Measurements from ENCODE around the gene NAV1. TPM values are rescaled to one million over a fixed set of nuclear protein-coding genes. Genes with fewer than 3 reads are reported as not detected.
"Not testable (repeated sequence)": the region's sequence is repeated elsewhere in the genome, so short reads cannot be mapped to it uniquely, and the experiment has no call there.

The NAV1 gene
- polyA plus RNA-seq, 1 donor: 19.6 TPM

DNA sequence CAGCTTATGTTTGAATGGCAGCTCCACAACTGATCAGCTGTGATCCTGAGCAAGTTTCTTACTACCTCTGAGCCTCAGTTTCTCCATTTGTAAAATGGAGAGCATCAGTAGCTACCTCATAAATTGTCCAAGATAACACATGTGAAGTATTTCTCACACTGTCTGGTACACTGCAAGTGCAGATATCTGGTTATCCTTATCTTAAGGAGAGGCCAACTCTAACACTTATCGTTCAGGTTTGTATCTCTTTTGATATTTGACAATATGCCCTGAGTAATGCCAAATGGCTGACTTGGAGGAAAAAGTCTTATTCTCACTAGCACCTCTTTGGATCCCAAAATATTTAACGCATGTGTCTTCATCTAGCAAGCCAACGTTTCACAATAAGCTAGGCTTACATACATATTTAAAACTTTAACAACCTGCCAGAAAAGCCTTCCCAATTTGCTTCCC, 34.7 kb upstream of the NAV1 start:
- no peak for DNase-seq (ENCODE audit: low read depth)

DNA sequence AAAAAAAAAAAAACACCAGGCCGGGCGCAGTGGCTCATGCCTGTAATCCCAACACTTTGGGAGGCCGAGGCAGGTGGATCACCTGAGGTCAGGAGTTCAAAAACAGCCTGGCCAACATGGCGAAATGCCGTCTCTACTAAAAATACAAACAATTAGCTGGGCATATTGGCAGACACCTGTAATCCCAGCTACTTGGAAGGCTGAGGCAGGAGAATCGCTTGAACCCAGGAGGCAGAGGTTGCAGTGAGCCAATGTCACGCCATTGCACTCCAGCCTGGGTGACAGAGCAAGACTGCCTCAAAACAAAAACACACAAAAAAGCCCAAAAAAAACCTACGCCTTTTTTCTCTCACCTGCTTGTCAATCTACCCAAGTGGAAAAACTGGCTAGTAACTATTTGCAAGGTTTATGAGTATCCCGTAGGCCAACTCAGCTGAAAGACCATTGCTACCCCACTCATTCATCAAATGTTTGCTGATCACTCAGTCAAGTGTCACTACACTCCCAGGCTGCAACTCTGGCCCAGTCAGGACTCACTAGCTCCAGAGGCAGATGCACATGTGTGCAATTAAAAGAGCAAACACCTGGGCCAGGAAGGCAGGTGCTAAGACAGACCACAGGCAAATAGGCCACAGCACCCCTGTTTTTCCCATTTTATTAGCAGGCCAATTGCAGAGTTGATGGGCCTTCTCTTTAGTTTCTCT, 34.0 kb upstream of the NAV1 start:
- no peak for DNase-seq (ENCODE audit: low read depth)

DNA sequence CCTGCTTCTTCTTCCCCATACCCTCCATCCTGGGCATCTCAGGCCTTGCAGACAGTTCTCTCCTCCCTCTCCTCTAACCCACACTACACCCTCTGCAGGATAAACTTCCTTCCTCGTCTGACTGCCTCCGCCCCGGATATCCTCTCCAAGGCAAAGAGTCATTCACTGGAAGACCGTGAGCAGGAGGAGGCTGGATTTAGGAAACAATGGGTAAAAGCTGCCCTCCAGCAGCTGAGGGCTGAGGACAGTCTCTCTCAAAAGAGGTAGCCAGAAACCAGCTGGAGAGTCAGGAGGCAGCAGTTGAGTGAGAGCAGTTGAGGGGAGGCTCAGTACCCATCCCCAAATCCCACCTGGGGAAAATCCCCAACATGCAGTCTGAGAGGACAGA, 33.4 kb upstream of the NAV1 start:
- no peak for DNase-seq (ENCODE audit: low read depth)

DNA sequence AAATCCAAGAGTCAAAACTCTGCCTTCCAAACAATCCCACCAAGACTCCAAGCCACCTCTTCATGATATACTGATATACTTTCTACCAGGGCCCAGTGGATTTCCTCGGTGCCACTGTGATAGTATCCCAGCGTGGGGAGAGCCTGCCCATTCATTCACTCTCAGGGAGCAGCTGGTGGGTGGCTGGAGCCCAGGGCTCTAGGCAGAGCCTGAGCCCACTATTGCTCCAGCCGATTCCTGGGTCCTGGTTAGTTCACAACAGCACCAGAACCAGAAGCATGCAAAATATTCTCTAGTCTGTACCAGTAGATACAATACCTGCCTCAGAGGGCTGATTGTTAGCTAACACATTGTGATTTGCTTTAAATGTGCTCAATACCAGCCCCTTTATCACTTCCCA, 32.8 kb upstream of the NAV1 start:
- no peak for DNase-seq (ENCODE audit: low read depth)

DNA sequence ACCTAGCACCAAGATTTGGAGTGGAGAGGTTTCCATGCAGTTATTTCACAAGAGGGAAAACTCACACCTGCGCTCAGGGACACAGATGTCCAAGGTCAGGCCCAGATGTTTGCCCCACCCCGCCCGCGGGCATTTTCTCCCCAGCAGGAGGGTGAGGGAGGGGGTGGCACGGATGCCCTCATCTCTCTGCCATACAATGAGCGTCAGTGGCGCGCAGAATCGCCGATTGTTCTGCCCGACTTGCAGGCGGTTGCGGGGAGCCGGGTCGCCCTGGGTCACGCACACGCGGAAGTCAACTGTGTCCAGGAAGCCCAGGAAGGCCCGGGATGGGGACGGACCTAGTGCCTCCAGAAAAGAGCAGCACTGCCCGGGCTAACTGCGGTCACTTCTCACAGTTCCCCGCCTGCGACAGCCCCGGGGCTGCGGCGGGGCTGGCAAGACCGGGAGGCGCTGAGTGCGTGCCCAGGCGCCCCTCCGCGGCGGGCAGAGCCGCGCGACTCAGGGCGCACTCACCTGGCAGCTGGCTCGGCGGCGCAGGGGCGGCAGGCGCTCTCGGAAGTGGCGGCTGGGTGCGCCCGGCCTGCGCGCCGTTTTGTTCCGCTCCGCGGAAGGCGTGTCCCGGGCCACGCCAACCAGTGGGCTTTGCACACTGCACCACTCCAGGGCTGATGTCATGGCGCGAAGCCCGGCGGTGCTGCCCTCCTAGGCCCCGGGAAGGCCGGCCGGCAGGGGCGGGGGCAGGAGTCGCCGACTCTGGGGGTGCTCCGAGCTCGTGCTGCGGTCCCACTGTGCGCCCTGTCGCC, 32.2 kb upstream of the NAV1 start, which contains the start of gene CSRP1:
Gene CSRP1, minus strand, starts transcription at position 567 of the 803 bp plus-strand sequence. CDS start 10,820 bp downstream, outside the sequence.
- DNase-seq (ENCODE audit: low read depth): peak; percentile 39

DNA sequence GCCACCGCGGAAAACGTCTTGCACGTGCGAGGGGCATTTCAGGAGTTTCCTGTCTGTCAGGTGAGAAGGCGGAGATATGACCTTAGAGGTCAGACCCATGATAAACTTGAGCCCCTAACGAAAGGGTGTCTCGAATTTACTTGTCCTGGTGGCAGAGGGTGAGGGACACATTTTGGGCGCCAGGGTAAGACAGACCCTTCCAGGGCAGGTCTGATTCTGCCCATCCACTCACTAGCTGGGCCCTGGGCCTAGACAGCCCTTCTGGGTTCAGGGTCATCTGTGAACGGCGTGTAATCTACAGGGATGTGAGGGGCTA, 31.6 kb upstream of the NAV1 start:
- DNase-seq (ENCODE audit: low read depth): no peak

DNA sequence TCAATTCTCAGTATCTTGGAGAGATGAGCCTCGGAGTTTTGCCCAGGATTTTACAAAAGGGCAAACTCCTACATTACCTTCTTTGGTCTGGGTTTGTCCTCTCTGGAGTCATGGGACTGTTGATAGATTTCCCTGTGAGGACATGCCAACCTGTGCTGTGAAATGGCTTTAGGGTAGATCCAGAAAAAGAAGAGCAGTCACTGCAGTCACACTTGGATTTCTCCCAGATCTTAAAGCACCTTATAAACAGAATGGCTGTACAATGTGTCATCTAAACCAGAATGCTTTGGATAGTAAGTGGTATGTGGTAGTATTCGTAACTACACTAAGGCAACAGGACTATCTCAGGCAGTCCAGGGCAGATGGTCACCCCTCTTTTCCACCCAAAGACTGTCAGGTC, 30.1 kb upstream of the NAV1 start:
- no peak for DNase-seq (ENCODE audit: low read depth)

DNA sequence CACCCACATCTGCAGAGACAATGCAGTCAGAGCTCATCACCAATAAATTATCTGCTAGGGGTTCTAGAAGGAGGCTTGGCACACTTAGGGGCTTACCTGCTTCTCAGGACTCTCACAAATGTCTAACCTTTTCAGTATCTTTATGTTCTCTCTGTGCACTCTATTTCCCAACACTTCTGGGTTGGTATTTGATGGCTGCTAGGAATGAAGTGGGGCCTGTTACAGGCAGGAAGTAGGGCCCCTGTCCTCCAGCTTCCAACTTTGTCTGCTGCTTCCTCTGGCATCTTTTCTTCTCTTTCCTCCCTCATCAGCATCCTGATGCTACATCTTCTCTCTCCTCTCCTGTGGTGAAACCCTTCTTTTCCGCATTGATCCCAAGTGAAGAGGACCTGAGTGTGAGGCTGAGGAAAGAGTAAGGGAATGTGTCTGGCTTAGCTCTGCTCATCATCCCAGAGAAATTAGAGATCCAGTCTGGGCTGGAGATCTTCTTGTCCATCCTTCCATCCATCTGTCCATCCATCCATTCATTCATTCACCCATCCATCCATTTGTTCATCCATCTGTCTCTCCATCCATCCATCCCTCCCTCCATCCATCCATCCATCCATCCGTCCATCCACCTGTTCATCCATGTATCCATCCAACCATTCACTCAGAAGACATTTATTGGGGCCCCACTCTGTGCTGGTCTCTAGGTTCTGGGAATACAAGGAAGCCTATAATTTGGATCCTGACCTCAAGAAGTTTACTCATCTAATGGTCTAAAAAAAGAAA, 29.1 kb upstream of the NAV1 start:
- DNase-seq (ENCODE audit: low read depth): no peak

DNA sequence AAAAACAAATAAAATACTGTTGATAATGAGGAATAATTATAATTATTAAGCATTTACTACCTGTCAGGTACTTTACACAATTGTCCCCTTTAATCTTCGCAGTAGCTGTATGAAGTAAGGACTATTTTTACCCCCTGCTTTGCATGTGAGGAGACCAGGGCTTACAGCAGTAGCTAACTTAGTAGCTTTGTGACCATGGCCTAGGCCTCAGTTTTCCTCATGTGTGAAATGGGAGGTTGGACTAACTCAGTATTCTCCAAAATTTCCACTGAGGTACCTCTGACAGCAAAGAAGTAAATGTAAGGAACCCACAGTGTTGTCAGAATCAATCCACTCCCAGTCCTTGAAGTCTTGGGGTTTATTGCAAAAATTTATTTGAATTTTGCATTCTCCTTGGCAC, 28.2 kb upstream of the NAV1 start:
- no peak for DNase-seq (ENCODE audit: low read depth)

DNA sequence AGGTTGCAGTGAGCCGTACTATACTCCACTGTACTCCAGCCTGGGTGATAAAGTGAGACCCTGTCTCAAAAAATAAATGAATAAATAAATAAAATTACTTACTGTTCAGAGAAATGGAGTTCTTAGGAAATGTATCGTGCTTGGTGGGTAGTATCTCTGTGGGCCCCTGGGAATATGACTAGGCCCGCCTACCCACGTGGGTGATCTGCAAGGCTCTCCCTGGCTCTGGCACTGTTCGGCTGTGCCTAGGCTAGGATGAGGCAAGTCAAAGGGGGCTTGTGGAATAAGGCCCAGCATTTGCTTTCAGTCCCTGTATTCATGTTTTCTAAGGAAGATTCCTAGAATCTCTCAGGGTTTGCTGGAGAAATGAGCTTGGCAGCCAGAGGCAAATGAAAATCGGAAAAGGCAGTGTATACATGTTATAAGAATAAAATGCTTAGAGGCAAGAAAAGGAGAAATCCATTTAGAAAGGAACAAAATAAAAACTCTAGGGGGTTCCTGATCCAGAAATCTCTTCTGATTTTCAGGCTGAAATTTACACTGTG, 27.5 kb upstream of the NAV1 start:
- DNase-seq (ENCODE audit: low read depth): no peak

DNA sequence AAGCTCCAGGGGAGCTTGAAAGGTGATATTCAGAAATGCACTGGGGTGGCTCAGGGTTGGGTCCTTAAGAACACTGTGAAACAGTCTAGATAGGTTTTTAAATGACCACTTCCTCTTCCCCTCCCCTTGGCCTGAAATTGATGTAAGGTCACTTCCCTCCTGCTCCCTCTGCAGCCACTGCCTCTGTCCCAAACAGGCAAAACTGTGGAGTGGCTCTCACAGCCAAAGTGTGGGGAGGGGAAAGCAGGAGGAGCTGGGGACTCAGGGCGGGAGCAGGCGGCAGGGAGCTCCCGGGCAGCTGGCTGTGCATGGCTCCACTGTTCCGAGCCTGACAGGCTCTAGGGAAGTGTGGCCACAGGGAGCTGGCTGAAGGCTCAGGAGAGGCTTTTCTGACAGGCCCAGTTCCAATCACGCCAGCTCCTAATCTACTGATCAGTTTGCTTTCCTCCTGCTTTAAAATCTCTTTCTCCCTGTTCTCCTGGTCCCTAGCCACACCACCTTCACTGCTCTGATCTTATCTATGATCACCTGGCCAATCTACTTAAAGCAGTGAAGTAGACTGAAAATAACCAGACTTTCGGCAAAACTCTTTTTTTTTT, 26.9 kb upstream of the NAV1 start:
- no peak for DNase-seq (ENCODE audit: low read depth)

DNA sequence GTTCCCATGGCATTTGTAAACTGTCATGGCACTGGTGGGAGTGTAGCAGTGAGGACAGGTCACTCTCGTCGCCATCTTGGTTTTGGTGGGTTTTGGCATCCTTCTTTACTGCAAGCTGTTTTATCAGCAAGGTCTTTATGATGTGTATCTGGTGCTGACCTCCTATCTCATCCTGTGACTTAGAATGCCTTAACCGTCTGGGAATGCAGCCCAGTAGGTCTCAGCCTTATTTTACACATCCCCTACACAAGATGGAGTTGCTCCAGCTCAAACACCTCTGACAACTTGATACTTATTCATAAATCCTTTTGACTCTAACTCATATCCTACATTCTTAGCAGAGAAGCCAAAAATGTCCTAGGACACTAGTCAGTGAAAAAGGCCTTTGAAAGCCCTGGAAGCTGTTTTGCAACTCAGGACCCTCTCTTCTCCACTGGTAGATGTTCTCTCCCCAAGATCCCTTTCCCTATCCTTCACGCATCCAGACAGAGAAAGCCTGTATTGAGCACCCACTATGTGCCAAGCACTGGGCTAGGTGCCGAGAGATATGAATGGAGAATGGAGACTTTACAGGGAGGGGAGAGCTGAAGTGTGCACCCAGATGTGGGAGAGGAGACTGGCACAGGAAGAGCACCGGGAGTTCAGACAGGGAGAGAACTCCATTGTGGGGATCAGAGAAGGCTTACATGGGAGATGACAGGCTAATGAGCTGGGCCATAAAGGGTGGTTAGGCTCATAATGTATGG, 25.3 kb upstream of the NAV1 start:
- DNase-seq (ENCODE audit: low read depth): no peak

DNA sequence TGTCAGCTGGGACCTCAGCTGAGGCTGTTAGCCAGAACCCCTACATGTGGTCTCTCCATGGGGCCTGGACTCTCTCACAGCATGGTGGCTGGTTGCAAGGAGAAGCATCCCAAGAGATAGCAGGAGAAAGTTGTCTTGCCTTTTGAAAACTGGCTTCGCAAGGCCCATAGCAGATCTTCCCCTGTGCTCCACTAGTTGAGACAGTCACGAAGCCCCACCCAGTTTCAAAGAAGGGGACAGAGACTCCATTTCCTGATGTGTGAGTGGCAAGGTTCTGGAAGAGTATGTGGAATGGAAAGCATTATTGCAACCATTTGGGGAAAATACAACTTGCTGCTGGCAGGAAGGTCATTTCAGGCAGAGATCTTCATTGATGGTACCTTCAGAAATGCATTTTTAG, 24.5 kb upstream of the NAV1 start:
- no peak for DNase-seq (ENCODE audit: low read depth)

DNA sequence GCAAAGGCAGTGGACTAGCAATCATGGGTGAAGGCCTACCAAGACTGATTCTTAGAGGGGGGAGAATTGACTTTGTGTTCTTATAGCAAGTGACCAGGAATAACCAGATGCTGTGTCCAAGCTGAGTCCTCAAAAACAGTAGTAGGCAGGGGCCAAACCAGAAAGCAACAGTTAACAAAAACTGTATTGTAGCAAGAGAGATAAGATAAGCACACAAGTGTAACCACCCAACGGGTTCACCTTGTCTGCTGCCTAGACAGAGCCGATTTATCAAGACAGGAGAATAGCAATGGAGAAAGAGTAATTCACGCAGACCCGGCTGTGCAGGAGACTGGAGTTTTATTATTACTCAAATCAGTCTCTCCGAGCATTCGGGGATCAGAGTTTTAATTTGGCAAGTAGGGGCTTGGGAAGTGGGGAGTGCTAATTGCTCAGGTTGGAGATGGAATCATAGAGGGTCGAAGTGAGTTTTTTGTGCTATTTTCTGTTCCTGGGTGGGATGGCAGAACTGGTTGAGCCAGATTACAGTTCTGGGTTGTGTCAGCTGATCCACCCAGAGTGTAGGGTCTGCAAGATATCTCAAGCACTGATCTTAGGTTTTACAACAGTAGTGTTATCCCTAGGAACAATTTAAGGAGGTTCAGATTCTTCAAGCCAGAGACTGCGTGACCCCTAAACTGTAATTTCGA, 23.7 kb upstream of the NAV1 start:
- DNase-seq (ENCODE audit: low read depth): no peak

DNA sequence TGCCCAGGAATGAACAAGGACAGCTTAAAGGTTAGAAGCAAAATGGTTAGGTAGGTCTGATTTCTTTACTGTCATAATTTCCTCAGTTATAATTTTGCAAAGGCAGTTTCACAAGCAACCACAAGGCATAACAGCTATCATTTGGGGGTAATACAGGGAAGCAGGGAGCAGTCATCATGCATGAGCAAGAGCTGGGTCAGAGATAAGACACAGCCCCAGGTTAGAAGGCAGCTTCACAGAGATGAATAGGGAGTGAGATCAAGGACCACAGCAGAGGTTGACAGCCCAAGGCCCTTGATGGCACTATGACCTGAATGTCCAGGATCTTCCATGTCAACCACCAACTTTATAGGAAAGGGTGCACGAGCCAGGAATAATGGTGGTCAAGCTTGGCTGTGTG, 23.0 kb upstream of the NAV1 start:
- no peak for DNase-seq (ENCODE audit: low read depth)

DNA sequence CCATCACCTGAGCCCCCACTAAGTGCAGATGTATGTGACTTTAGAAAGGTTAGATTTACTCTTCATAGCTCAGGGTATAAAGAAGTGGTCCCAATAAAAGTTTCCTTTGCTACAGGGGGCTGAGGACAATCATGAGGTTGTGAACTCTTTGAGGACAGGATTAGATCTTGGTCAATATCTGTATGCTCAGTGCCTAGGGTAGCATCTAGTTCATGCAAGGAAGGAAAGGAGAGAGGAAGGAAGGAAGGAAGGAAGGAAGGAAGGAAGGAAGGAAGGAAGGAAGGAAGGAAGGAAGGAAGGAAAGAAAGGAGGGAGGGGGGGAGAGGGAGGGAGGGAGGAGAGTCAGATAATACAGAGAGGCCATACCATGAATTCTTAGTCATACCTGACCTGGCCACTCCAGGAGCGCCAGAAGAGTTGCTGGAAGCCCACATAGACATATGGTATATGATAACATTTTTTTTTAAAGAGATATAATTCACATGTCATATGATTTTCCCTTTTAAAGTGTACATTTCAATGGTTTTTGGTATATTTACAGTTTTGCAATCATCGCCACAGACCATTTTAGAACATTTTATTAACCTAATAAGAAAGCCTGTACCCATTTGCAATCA, 22.3 kb upstream of the NAV1 start:
- DNase-seq (ENCODE audit: low read depth): no peak

DNA sequence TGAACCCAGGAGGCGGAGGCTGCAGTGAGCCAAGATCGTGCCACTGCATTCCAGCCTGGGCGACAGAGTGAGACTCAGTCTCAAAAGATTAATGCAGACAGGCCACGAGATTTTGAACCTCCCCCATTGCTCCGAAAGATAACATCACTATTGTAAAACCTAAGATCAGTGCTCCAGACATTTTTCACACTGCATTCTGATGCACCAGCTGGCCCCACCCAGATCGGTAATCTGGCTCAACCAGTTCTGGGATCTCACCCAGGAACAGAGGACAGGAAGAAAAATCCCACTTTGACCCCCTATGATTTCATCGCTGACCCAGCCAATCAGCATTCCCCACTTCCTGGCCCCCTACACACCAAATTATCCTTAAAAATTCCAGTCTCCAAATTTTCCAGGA, 21.3 kb upstream of the NAV1 start:
- no peak for DNase-seq (ENCODE audit: low read depth)

DNA sequence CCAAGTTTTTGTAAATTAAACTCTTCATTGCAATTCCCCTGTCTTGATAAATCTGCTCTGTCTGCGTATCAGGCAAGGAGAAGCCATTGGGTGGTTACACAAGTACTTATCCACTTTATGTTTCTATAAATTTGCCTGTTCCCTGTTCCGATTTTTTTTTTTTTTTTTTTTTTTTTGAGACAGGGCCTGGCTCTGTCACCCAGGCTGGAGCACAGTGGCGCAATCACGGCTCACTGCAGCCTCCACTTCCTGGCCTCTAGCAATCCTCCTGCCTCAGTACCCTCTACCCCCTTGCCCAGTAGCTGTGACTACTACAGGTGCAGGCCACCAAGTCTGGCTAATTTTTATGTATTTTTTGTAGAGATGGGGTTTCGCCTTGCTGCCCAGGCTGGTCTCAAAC, 20.9 kb upstream of the NAV1 start:
- DNase-seq (ENCODE audit: low read depth): no peak

DNA sequence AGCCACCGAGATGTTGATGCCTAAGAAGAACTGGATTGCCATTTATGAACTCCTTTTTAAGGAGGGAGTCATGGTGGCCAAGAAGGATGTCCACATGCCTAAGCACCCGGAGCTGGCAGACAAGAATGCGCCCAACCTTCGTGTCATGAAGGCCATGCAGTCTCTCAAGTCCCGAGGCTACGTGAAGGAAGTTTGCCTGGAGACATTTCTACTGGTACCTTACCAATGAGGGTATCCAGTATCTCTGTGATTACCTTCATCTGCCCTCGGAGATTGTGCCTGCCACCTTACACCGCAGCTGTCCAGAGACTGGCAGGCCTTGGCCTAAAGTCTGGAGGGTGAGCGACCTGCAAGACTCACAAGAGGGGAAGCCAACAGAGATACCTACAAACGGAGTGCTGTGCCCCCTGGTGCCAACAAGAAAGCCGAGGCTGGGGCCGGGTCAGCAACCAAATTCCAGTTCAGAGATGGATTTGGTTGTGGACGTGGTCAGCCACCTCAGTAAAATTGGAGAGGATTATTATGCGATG, 18.8 kb upstream of the NAV1 start:
- DNase-seq (ENCODE audit: low read depth): not testable (repeated sequence)

Measured in forelimb muscle (tissue), 1 donor.